K562 (cell line): ENCODE measurements around the gene ACE. TPM values are rescaled to one million over a fixed set of nuclear protein-coding genes. Genes with fewer than 3 reads are reported as not detected.

Experiments
- ATAC-seq: fragments of 200-7000 bp; cut with Tn5 transposase; 3 replicates; pipeline ENCODE4 v1.9.1; 2020; ENCODE audit warnings: moderate library complexity
- BruUV-seq: library from RNA; stranded (reverse); fragments of 400-500 nt; replicated peaks from 2 replicates; lab custom pipeline; 2021; lab: Mats Ljungman, UMichigan
- CTCF ChIA-PET: fragments of 300-600 bp; formaldehyde crosslinking; extraction: SDS; loops from one replicate; lab custom pipeline; 2021; ENCODE audit warnings: low intra/inter-chr PET ratio; lab: Yijun Ruan, JAX
- POLR2A ChIA-PET: fragments of 300-600, 350-650 bp; sonication (Branson Sonifier 250); formaldehyde crosslinking; extraction: SDS; loops from one replicate; lab custom pipeline; 2021; ENCODE audit warnings: antibody characterized with exemption, inconsistent platforms; lab: Yijun Ruan, JAX
- DNase-seq, 4 experiments: peaks; one replicate each; pipeline versions ENCODE4 v3.0.0 to v3.0.0-alpha.2; 2011 to 2018; ENCODE audit warnings: low spot score in 3 of 4, mixed read lengths in 3 of 4; ENCODE audit errors: extremely low read depth in 1 of 4
- FAIRE-seq: peaks from 2 replicates; lab custom pipeline; 2011; peaks lifted over from hg19 to GRCh38; lab: Jason Lieb, UNC
- H2AFZ ChIP-seq: 2 replicates; pipeline ENCODE4 v1.6.0; 2011; ENCODE audit warnings: low read depth, low read length, control low read depth, inconsistent platforms
- H3K27ac ChIP-seq: fragments of 200-600 bp; 3 replicates; pipeline ENCODE4 v1.8.0; 2011; ENCODE audit warnings: low read depth, mild to moderate bottlenecking, control low read depth, inconsistent platforms, low read length, moderate library complexity, mixed read lengths; ENCODE audit errors: extremely low read depth
- H3K27me3 ChIP-seq, 2 experiments: fragments of 300-600 bp in 1 of 2; 2 replicates in 1 of 2; 3 replicates in 1 of 2; pipeline versions ENCODE4 v1.6.0 to v1.8.0; 2011; ENCODE audit warnings: inconsistent platforms in 2 of 2, low read length in 2 of 2, mild to moderate bottlenecking in 1 of 2, mixed read lengths in 1 of 2, moderate library complexity in 1 of 2; ENCODE audit not compliant: control insufficient read depth in 2 of 2, insufficient read depth in 2 of 2
- H3K36me3 ChIP-seq: fragments of 300-600 bp; 3 replicates; pipeline ENCODE4 v1.8.0; 2011; ENCODE audit warnings: mild to moderate bottlenecking, low read length, inconsistent platforms; ENCODE audit not compliant: control insufficient read depth, insufficient read depth
- H3K4me1 ChIP-seq, 2 experiments: fragments of 200-600 bp in 1 of 2; replicated peaks in 1 of 2; 2 replicates in 1 of 2; 3 replicates in 1 of 2; pipeline versions ENCODE4 v1.5.1 to v1.8.0; 2011; ENCODE audit warnings: inconsistent platforms in 2 of 2, low read length in 2 of 2, mild to moderate bottlenecking in 1 of 2, mixed read lengths in 1 of 2, moderate library complexity in 1 of 2; ENCODE audit not compliant: control insufficient read depth in 2 of 2, insufficient read depth in 2 of 2
- H3K4me2 ChIP-seq: 2 replicates; pipeline ENCODE4 v1.6.1; 2011; ENCODE audit warnings: low read length, control low read depth, inconsistent platforms, mixed read lengths; ENCODE audit not compliant: insufficient read depth
- H3K4me3 ChIP-seq: fragments of 200-600 bp; sonication (generic), shearing (Covaris generic); 2 replicates; pipeline ENCODE4 v1.5.1; 2016; ENCODE audit warnings: control low read depth, inconsistent platforms
- H3K79me2 ChIP-seq: fragments of 200-600 bp; 3 replicates; pipeline ENCODE4 v1.8.0; 2011; ENCODE audit warnings: low read length, inconsistent platforms; ENCODE audit not compliant: control insufficient read depth, insufficient read depth
- H3K9ac ChIP-seq, 2 experiments: 2 replicates each; pipeline versions ENCODE4 v1.6.0 to v1.6.1; 2011; ENCODE audit warnings: low read depth in 2 of 2, low read length in 2 of 2, control low read depth in 1 of 2, inconsistent platforms in 1 of 2, mild to moderate bottlenecking in 1 of 2, mixed read lengths in 1 of 2; ENCODE audit not compliant: insufficient read depth in 1 of 2
- H3K9me1 ChIP-seq: one replicate; pipeline ENCODE4 v1.6.0; 2011; ENCODE audit warnings: inconsistent platforms, mild to moderate bottlenecking, low read length, moderate library complexity; ENCODE audit not compliant: control insufficient read depth, insufficient read depth
- H3K9me3 ChIP-seq: replicated peaks from 2 replicates; pipeline ENCODE4 v1.5.1; 2011; ENCODE audit warnings: low read depth, low read length, inconsistent platforms; ENCODE audit not compliant: control insufficient read depth, insufficient read depth
- H4K20me1 ChIP-seq: replicated peaks from 2 replicates; pipeline ENCODE4 v1.6.1; 2011; ENCODE audit warnings: low read length, inconsistent platforms, mixed read lengths; ENCODE audit not compliant: control insufficient read depth, insufficient read depth
- ARHGAP35 ChIP-seq: fragments of 450-650 bp; IDR thresholded peaks from 2 replicates; pipeline ENCODE4 v1.6.1; 2018; ENCODE audit not compliant: partially characterized antibody
- FOSL1 ChIP-seq: fragments of 200-800 bp; sonication (Bioruptor generic); conservative IDR thresholded peaks from 2 replicates; pipeline ENCODE4 v1.6.1; 2016; ENCODE audit warnings: missing genetic modification characterization, missing compliant biosample characterization
- SRSF3 ChIP-seq: fragments of 200-400 bp; formaldehyde crosslinking; IDR thresholded peaks from 2 replicates; pipeline ENCODE4 v1.6.1; 2016; ENCODE audit warnings: mild to moderate bottlenecking, low read length, moderate library complexity; ENCODE audit not compliant: insufficient read depth
- ZNF583 ChIP-seq: fragments of 250-450 bp; sonication (Bioruptor Pico); IDR thresholded peaks from 2 replicates; pipeline ENCODE4 v1.4.0; 2020
- WGBS: fragments of 100-300 bp; shearing (Covaris generic); methylation state at CpG from one replicate; pipeline ENCODE4 v1.1.6; 2016; ENCODE audit warnings: low coverage, mixed read lengths; ENCODE audit not compliant: insufficient coverage; ENCODE audit errors: missing lambda C conversion rate; 5-methylcytosine and 5-hydroxymethylcytosine counted together
- in situ Hi-C: fragments of 300-500 bp; cut with MboI; formaldehyde crosslinking; loops from 4 replicates; pipeline ENCODE4 v1.15.0; 2018; ENCODE audit warnings: inconsistent platforms, mixed read lengths
- intact Hi-C: fragments of 100-400 bp; cut with micrococcal nuclease; formaldehyde crosslinking; loops from 2 replicates; pipeline ENCODE4 v1.14.2; 2022
- polyA plus RNA-seq, 8 experiments: library from polyadenylated mRNA; depleted of rRNA in 4 of 8; stranded (reverse) in 5 of 8; unstranded in 3 of 8; fragments of >200 nt; fragmentation: Nextera tagmentation in 2 of 8; fragmentation: Illumina TruSeq in 1 of 8; extraction: Ambion mirVana in 2 of 8; extraction: Trizol in 1 of 8; gene quantifications; 2 replicates each; pipeline versions ENCODE4 v1.2.1 to v1.2.3, GENCODE V29; 2011 to 2014; ENCODE audit warnings: inconsistent platforms in 1 of 8, missing spikeins in 1 of 8
- total RNA-seq, 7 experiments: library from RNA; depleted of rRNA in 6 of 7; stranded (reverse); fragments of >200 nt in 6 of 7; fragmentation: Illumina TruSeq in 2 of 7; extraction: Trizol in 2 of 7; gene quantifications; 2 replicates each; pipeline versions ENCODE4 v1.2.1 to v1.2.3, GENCODE V29; 2011 to 2021; ENCODE audit warnings: low replicate concordance in 1 of 7
- TF ChIP-seq, protein P1 (sequence below): fragments of 450-650 bp; IDR thresholded peaks from 2 replicates; pipeline ENCODE4 v1.6.1; 2016; ENCODE audit warnings: low read depth, mild to moderate bottlenecking, moderate library complexity
- TF ChIP-seq, protein P2 (sequence below): sonication (generic); formaldehyde crosslinking; IDR thresholded peaks from 2 replicates; pipeline ENCODE4 v1.8.0; 2023; ENCODE audit warnings: missing genetic modification reagents, mild to moderate bottlenecking, borderline replicate concordance
- TF ChIP-seq, protein P3 (sequence below), 3 experiments: IDR thresholded peaks in 2 of 3; conservative IDR thresholded peaks in 1 of 3; 2 replicates each; pipeline ENCODE4 v1.5.1; 2011 to 2012; ENCODE audit warnings: low read length in 3 of 3, mild to moderate bottlenecking in 3 of 3, control low read depth in 2 of 3, improper control_type of control experiment in 1 of 3, inconsistent platforms in 1 of 3, low read depth in 1 of 3, mixed read lengths in 1 of 3, moderate library complexity in 1 of 3; ENCODE audit not compliant: insufficient read depth in 2 of 3

ACE gene
- total and polyA plus RNA-seq, 9 of the 15 experiments (the other 6 are each of a cell fraction or from before 2014, with no cell fraction given) = 0.07 to 2.5 (median 0.47) TPM; not detected in 1

DNA sequence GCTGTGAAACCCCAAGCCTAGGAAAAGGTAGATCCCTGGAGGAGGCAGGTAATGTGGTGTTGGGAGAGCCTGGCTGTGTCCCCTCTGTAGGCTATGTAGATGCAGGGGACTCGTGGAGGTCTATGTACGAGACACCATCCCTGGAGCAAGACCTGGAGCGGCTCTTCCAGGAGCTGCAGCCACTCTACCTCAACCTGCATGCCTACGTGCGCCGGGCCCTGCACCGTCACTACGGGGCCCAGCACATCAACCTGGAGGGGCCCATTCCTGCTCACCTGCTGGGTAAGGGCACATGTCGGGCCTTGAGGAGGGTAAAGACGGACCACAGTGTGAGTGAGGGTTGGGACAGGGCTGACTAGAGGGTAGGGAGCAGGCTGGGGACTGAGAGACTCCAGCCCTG is 12.0 kb downstream of the ACE start:
- in situ Hi-C loops (no loop called here), intact Hi-C loops (no loop called here)
- no peak overlapping the region for H3K4me2 ChIP-seq
- POLR2A ChIA-PET = interaction anchor here (0.7 kb wide), 1 partner anchor 20 kb away, joined by 3 read pairs; no protein-coding TSS in a partner anchor
- no peaks in the 10 kb centered on the region for H3K9me3 ChIP-seq
- H2AFZ ChIP-seq = no peak overlapping the region
- no peak for FAIRE-seq
- H3K79me2 ChIP-seq = no peaks in the 10 kb centered on the region
- ATAC-seq = no peak
- H3K9me1 ChIP-seq = no peaks in the 10 kb centered on the region
- no peak overlapping the region for H3K27ac ChIP-seq
- no peaks in the 10 kb centered on the region; the same call in 1 of the 2 replicates for H4K20me1 ChIP-seq
- no peak for TF ChIP-seq ZNF583 (CRISPR knock-in tag)
- TF ChIP-seq, protein P1, sequence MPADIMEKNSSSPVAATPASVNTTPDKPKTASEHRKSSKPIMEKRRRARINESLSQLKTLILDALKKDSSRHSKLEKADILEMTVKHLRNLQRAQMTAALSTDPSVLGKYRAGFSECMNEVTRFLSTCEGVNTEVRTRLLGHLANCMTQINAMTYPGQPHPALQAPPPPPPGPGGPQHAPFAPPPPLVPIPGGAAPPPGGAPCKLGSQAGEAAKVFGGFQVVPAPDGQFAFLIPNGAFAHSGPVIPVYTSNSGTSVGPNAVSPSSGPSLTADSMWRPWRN = no peak
- no TSS peak for BruUV-seq
- CTCF ChIA-PET = no interaction called here
- peaks cover 0 to 24% of the 10 kb centered on the region in 2 experiments; a peak in 2 of 5 replicates for H3K4me1 ChIP-seq
- no peak overlapping the region for H3K4me3 ChIP-seq
- peaks cover 47 to 62% of the 10 kb centered on the region in 2 experiments; a peak in 4 of 5 replicates for H3K27me3 ChIP-seq
- H3K36me3 ChIP-seq = no peaks in the 10 kb centered on the region
- 40% methylated on average over 10 of the region's 10 CpGs for WGBS
- no peak for DNase-seq
- no peak overlapping the region; a peak in 1 of 4 replicates for H3K9ac ChIP-seq

DNA sequence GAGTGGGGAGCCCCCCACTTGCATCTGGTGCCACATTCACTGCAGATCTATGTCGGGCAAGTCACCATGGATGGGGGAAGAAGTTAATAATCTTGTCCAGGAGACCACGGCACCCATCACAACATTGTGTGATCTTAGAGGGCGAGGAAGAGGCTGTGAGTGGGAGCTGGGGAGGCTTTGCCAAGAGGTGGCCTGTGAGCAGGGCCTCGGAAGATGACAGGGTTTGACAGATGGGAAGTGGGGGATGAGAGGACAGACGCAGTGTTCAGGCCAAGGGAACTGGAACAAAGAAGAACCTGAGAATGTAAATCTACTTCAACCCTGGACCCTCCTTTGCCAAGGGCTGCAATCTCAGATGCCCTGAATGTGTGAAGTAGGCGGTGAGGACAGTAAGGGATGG is 12.4 kb downstream of the ACE start:
- Histone ChIP-seq H4K20me1 (no peaks in the 10 kb centered on the region; the same call in 1 of the 2 replicates), H3K9me3 (no peaks in the 10 kb centered on the region), H3K79me2 (no peaks in the 10 kb centered on the region), H3K9ac (no peak overlapping the region), H3K27ac (no peak overlapping the region), H3K4me2 (no peak overlapping the region), H3K36me3 (no peaks in the 10 kb centered on the region), H3K27me3 (peaks cover 47 to 66% of the 10 kb centered on the region in 2 experiments; a peak in 4 of 5 replicates), H3K9me1 (no peaks in the 10 kb centered on the region), H3K4me3 (no peak overlapping the region), H3K4me1 (peaks cover 0 to 21% of the 10 kb centered on the region in 2 experiments; a peak in 2 of 5 replicates), H2AFZ (no peak overlapping the region)
- no TSS peak for BruUV-seq
- POLR2A ChIA-PET = interaction anchor here (0.7 to 1.1 kb wide), 2 partner anchors 9 to 20 kb away, joined by 3 to 7 read pairs; no protein-coding TSS in a partner anchor
- 14% methylated on average over 5 of the region's 6 CpGs for WGBS
- DNase-seq = no peak
- no peak for ATAC-seq
- in situ Hi-C loops (no loop called here), intact Hi-C loops (no loop called here)
- FAIRE-seq = no peak
- CTCF ChIA-PET = no interaction called here
- TF ChIP-seq FOSL1 (tag) (no peak), ARHGAP35 (no peak), SRSF3 (no peak)
- TF ChIP-seq, protein P2, sequence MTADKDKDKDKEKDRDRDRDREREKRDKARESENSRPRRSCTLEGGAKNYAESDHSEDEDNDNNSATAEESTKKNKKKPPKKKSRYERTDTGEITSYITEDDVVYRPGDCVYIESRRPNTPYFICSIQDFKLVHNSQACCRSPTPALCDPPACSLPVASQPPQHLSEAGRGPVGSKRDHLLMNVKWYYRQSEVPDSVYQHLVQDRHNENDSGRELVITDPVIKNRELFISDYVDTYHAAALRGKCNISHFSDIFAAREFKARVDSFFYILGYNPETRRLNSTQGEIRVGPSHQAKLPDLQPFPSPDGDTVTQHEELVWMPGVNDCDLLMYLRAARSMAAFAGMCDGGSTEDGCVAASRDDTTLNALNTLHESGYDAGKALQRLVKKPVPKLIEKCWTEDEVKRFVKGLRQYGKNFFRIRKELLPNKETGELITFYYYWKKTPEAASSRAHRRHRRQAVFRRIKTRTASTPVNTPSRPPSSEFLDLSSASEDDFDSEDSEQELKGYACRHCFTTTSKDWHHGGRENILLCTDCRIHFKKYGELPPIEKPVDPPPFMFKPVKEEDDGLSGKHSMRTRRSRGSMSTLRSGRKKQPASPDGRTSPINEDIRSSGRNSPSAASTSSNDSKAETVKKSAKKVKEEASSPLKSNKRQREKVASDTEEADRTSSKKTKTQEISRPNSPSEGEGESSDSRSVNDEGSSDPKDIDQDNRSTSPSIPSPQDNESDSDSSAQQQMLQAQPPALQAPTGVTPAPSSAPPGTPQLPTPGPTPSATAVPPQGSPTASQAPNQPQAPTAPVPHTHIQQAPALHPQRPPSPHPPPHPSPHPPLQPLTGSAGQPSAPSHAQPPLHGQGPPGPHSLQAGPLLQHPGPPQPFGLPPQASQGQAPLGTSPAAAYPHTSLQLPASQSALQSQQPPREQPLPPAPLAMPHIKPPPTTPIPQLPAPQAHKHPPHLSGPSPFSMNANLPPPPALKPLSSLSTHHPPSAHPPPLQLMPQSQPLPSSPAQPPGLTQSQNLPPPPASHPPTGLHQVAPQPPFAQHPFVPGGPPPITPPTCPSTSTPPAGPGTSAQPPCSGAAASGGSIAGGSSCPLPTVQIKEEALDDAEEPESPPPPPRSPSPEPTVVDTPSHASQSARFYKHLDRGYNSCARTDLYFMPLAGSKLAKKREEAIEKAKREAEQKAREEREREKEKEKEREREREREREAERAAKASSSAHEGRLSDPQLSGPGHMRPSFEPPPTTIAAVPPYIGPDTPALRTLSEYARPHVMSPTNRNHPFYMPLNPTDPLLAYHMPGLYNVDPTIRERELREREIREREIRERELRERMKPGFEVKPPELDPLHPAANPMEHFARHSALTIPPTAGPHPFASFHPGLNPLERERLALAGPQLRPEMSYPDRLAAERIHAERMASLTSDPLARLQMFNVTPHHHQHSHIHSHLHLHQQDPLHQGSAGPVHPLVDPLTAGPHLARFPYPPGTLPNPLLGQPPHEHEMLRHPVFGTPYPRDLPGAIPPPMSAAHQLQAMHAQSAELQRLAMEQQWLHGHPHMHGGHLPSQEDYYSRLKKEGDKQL (CRISPR knock-in tag) = no peak
- TF ChIP-seq, protein P3, sequence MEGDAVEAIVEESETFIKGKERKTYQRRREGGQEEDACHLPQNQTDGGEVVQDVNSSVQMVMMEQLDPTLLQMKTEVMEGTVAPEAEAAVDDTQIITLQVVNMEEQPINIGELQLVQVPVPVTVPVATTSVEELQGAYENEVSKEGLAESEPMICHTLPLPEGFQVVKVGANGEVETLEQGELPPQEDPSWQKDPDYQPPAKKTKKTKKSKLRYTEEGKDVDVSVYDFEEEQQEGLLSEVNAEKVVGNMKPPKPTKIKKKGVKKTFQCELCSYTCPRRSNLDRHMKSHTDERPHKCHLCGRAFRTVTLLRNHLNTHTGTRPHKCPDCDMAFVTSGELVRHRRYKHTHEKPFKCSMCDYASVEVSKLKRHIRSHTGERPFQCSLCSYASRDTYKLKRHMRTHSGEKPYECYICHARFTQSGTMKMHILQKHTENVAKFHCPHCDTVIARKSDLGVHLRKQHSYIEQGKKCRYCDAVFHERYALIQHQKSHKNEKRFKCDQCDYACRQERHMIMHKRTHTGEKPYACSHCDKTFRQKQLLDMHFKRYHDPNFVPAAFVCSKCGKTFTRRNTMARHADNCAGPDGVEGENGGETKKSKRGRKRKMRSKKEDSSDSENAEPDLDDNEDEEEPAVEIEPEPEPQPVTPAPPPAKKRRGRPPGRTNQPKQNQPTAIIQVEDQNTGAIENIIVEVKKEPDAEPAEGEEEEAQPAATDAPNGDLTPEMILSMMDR (IDR thresholded peaks at IDR 0.05 in 2 of 3, conservative IDR thresholded peaks at IDR 0.05 in 1 of 3; ENCODE audit: insufficient read depth in 2 of 3, low read depth in 1 of 3, low read length in 3 of 3) = no peak
